GM12878 (cell line): ENCODE results near the gene SUSD6. TPM values are rescaled to one million over a fixed set of nuclear protein-coding genes. Genes with fewer than 3 reads are reported as not detected.

Experiments used
- ATAC-seq: fragments of 200-7000 bp; cut with Tn5 transposase; 3 replicates; pipeline ENCODE4 v1.9.1; 2020; ENCODE audit warnings: mild to moderate bottlenecking, moderate library complexity
- BruUV-seq: library from RNA; stranded (reverse); fragments of 400-500 nt; replicated peaks from 2 replicates; lab custom pipeline; 2021; lab: Mats Ljungman, UMichigan
- CTCF ChIA-PET: fragments of 300-600 bp; sonication (Branson Sonifier 250); formaldehyde crosslinking; extraction: SDS; loops from one replicate; lab custom pipeline; 2021; ENCODE audit warnings: inconsistent platforms; lab: Yijun Ruan, JAX
- POLR2A ChIA-PET: fragments of 350-600 bp; formaldehyde crosslinking; extraction: SDS; loops from one replicate; lab custom pipeline; 2021; ENCODE audit warnings: inconsistent platforms; lab: Charles Lee
- RAD21 ChIA-PET: fragments of 300-600 bp; sonication (Branson Sonifier 250); formaldehyde crosslinking; loops from one replicate; lab custom pipeline; 2023; ENCODE audit warnings: antibody characterized with exemption; ENCODE audit not compliant: unreplicated experiment; lab: Charles Lee
- SMC1A ChIA-PET: fragments of 300-600 bp; sonication (Branson Sonifier 250); formaldehyde crosslinking; loops from one replicate; lab custom pipeline; 2023; ENCODE audit not compliant: unreplicated experiment, uncharacterized antibody; lab: Charles Lee
- DNase-seq: peaks from one replicate; pipeline ENCODE4 v3.0.0-alpha.2; 2011; ENCODE audit warnings: low read depth, low spot score
- FAIRE-seq: peaks from 3 replicates; lab custom pipeline; 2011; peaks lifted over from hg19 to GRCh38; lab: Jason Lieb, UNC
- H2AFZ ChIP-seq: 2 replicates; pipeline ENCODE4 v1.6.0; 2011; ENCODE audit warnings: low read depth, low read length, control low read depth; ENCODE audit not compliant: control insufficient read depth
- H3K27ac ChIP-seq: 2 replicates; pipeline ENCODE4 v1.5.1; 2011; ENCODE audit warnings: control low read depth; ENCODE audit not compliant: control insufficient read depth, insufficient read depth
- H3K27me3 ChIP-seq, 2 experiments: replicated peaks in 1 of 2; 2 replicates each; pipeline versions ENCODE4 v1.6.0 to v1.6.1; 2011; ENCODE audit warnings: low read length in 1 of 2; ENCODE audit not compliant: control insufficient read depth in 2 of 2, insufficient read depth in 2 of 2
- H3K36me3 ChIP-seq, 2 experiments: 2 replicates each; pipeline ENCODE4 v1.5.1; 2011; ENCODE audit warnings: low read length in 1 of 2; ENCODE audit not compliant: control insufficient read depth in 2 of 2, insufficient read depth in 2 of 2
- H3K4me1 ChIP-seq: 2 replicates; pipeline ENCODE4 v1.6.1; 2011; ENCODE audit warnings: mild to moderate bottlenecking, low read length, moderate library complexity, mixed read lengths; ENCODE audit not compliant: control insufficient read depth, insufficient read depth
- H3K4me2 ChIP-seq: 2 replicates; pipeline ENCODE4 v1.6.0; 2011; ENCODE audit warnings: control low read depth; ENCODE audit not compliant: control insufficient read depth, insufficient read depth
- H3K4me3 ChIP-seq: fragments of 200-600 bp; sonication (generic); 2 replicates; pipeline ENCODE4 v1.5.1; 2016
- H3K79me2 ChIP-seq: 2 replicates; pipeline ENCODE4 v1.6.0; 2011; ENCODE audit warnings: low read length; ENCODE audit not compliant: control insufficient read depth, insufficient read depth
- H3K9ac ChIP-seq: 2 replicates; pipeline ENCODE4 v1.8.0; 2011; ENCODE audit warnings: low read length, control low read depth, mixed read lengths; ENCODE audit not compliant: control insufficient read depth, insufficient read depth
- H3K9me3 ChIP-seq: replicated peaks from 3 replicates; pipeline ENCODE4 v1.5.1; 2011; ENCODE audit warnings: mild to moderate bottlenecking, low read length; ENCODE audit not compliant: control insufficient read depth, insufficient read depth
- H4K20me1 ChIP-seq: 2 replicates; pipeline ENCODE4 v1.6.0; 2011; ENCODE audit not compliant: control insufficient read depth, insufficient read depth
- RELA ChIP-seq: fragments of 450-650 bp; IDR thresholded peaks from 2 replicates; pipeline ENCODE4 v1.8.0; 2014; ENCODE audit warnings: borderline replicate concordance; ENCODE audit not compliant: partially characterized antibody
- RUNX3 ChIP-seq: IDR thresholded peaks from 2 replicates; pipeline ENCODE4 v1.6.1; 2012; ENCODE audit warnings: low read length, inconsistent platforms
- SPI1 ChIP-seq: IDR thresholded peaks from 2 replicates; pipeline ENCODE4 v1.6.1; 2011; ENCODE audit warnings: low read depth, mild to moderate bottlenecking, low read length, moderate library complexity, borderline replicate concordance; ENCODE audit not compliant: insufficient read depth
- STAT3 ChIP-seq: IDR thresholded peaks from 2 replicates; pipeline ENCODE4 v1.6.1; 2011; ENCODE audit warnings: low read depth, low read length, improper control_type of control experiment
- WGBS: methylation state at CpG from one replicate; pipeline ENCODE4 v1.1.6; 2016; ENCODE audit warnings: low lambda C conversion rate; ENCODE audit not compliant: insufficient replicate concordance, insufficient coverage; ENCODE audit errors: missing lambda C conversion rate; 5-methylcytosine and 5-hydroxymethylcytosine counted together
- in situ Hi-C: fragments of 300-500 bp; cut with MboI; formaldehyde crosslinking; loops from 9 replicates; pipeline ENCODE4 v1.14.3; 2018; ENCODE audit warnings: mixed read lengths
- intact Hi-C: fragments of 100-400 bp; cut with micrococcal nuclease; formaldehyde crosslinking; loops from one replicate; pipeline ENCODE4 v1.14.2; 2022; ENCODE audit not compliant: unreplicated experiment
- polyA plus RNA-seq, 11 experiments: library from polyadenylated mRNA; depleted of rRNA in 4 of 11; unstranded in 6 of 11; stranded (reverse) in 5 of 11; fragments of >200 nt; fragmentation: Nextera tagmentation in 4 of 11; fragmentation: Illumina TruSeq in 1 of 11; extraction: Ambion mirVana in 4 of 11; extraction: Trizol in 1 of 11; gene quantifications; 1 replicate in 1 of 11; 2 replicates in 10 of 11; pipeline versions ENCODE4 v1.2.1 to v1.2.3, GENCODE V29; 2011 to 2016; ENCODE audit warnings: inconsistent platforms in 2 of 11, missing spikeins in 2 of 11, low read depth in 1 of 11
- total RNA-seq, 4 experiments: library from RNA; depleted of rRNA in 3 of 4; stranded (reverse); fragments of >200 nt in 3 of 4; fragmentation: Illumina TruSeq in 1 of 4; extraction: Trizol in 1 of 4; gene quantifications; 2 replicates each; pipeline versions ENCODE4 v1.2.1 to v1.2.3, GENCODE V29; 2013 to 2021
- TF ChIP-seq, protein P1 (sequence below): fragments of 150-350 bp; IDR thresholded peaks from 2 replicates; pipeline ENCODE4 v1.6.1; 2014; ENCODE audit warnings: mild to moderate bottlenecking, low read depth, low read length

Gene SUSD6
- total and polyA plus RNA-seq, 10 of the 15 experiments (the other 5 are each of a cell fraction or from before 2014, with no cell fraction given) = 6.6 to 39.8 (median 20.2) TPM

GRCh38 chr14:69695322-69696203 is 84.2 kb downstream of the SUSD6 start:
- no peak for TF ChIP-seq RELA
- TF ChIP-seq STAT3 = no peak
- TF ChIP-seq, protein P1, sequence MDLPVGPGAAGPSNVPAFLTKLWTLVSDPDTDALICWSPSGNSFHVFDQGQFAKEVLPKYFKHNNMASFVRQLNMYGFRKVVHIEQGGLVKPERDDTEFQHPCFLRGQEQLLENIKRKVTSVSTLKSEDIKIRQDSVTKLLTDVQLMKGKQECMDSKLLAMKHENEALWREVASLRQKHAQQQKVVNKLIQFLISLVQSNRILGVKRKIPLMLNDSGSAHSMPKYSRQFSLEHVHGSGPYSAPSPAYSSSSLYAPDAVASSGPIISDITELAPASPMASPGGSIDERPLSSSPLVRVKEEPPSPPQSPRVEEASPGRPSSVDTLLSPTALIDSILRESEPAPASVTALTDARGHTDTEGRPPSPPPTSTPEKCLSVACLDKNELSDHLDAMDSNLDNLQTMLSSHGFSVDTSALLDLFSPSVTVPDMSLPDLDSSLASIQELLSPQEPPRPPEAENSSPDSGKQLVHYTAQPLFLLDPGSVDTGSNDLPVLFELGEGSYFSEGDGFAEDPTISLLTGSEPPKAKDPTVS = no peak
- peak; percentile 22; the same call in 1 of the 2 replicates for TF ChIP-seq RUNX3
- peak; percentile 56 for TF ChIP-seq SPI1
- no peak for DNase-seq
- Histone ChIP-seq H3K27ac (peak overlapping the region; percentile 86), H3K36me3 (peaks cover 0 to 2% of the 10 kb centered on the region in 2 experiments; a peak in 1 of 4 replicates), H3K79me2 (peaks cover 81% of the 10 kb centered on the region), H3K4me3 (peak overlapping the region; percentile 36; the same call in 1 of the 2 replicates), H3K4me1 (peaks cover 76% of the 10 kb centered on the region), H3K9me3 (no peaks in the 10 kb centered on the region), H3K27me3 (no peaks in the 10 kb centered on the region), H3K9ac (peak overlapping the region; percentile 60), H2AFZ (no peak overlapping the region), H3K4me2 (peak overlapping the region; percentile 64), H4K20me1 (no peaks in the 10 kb centered on the region; the same call in 1 of the 2 replicates)
- in situ Hi-C loops (no loop called here), intact Hi-C loops (loop anchor here (2.0 kb wide), 1 partner anchor 23 kb away; no protein-coding TSS in a partner anchor)
- no peak for FAIRE-seq
- no TSS peak for BruUV-seq
- CTCF ChIA-PET = interaction anchor here (1.0 to 1.5 kb wide), 3 partner anchors 14 to 90 kb away, joined by 3 to 5 read pairs (median 4); no protein-coding TSS in a partner anchor
- ATAC-seq = peak; percentile 45
- SMC1A ChIA-PET = interaction anchor here (0.7 to 1.2 kb wide), 5 partner anchors 31 to 91 kb away, joined by 3 to 5 read pairs (median 4); no protein-coding TSS in a partner anchor
- RAD21 ChIA-PET = interaction anchor here (0.6 to 1.5 kb wide), 6 partner anchors 10 to 91 kb away, joined by 3 to 5 read pairs (median 4); partner anchors contain the start of gene SUSD6
- POLR2A ChIA-PET = interaction anchor here (1.3 kb wide), 1 partner anchor 11 kb away, joined by 3 read pairs; no protein-coding TSS in a partner anchor
- WGBS = 11% methylated on average over 6 of the region's 6 CpGs
